Panc1 (cell line): ENCODE results near the gene TPSB2. TPM values are rescaled to one million over a fixed set of nuclear protein-coding genes. Genes with fewer than 3 reads are reported as not detected.

ENCODE experiments used
- ATAC-seq: fragments of 200-7000 bp; cut with Tn5 transposase; 2 replicates; pipeline ENCODE4 v1.9.1; 2020; ENCODE audit warnings: mild to moderate bottlenecking, moderate library complexity
- BruUV-seq: library from RNA; stranded (reverse); fragments of 400-500 nt; replicated peaks from 2 replicates; lab custom pipeline; 2021; lab: Mats Ljungman, UMichigan
- CTCF ChIA-PET: fragments of 300-600 bp; sonication (Branson Sonifier 250); formaldehyde crosslinking; loops from one replicate; lab custom pipeline; 2022; ENCODE audit warnings: antibody characterized with exemption; lab: Charles Lee
- POLR2A ChIA-PET: fragments of 300-600 bp; sonication (Branson Sonifier 250); formaldehyde crosslinking; loops from one replicate; lab custom pipeline; 2022; ENCODE audit warnings: antibody characterized with exemption; lab: Charles Lee
- DNase-seq: peaks from one replicate; pipeline ENCODE4 v3.0.0-alpha.2; 2010; ENCODE audit warnings: low read depth, low spot score
- H3K27ac ChIP-seq: 2 replicates; pipeline ENCODE4 v1.5.1; 2011; ENCODE audit warnings: mild to moderate bottlenecking, low read length, inconsistent platforms
- H3K27me3 ChIP-seq: fragments of 200-500 bp; sonication (Bioruptor generic); 2 replicates; pipeline ENCODE4 v1.6.0; 2014; ENCODE audit warnings: low read length, inconsistent platforms; ENCODE audit not compliant: control insufficient read depth, insufficient read depth
- H3K36me3 ChIP-seq: fragments of 200-500 bp; sonication (Bioruptor generic); 2 replicates; pipeline ENCODE4 v1.5.1; 2014; ENCODE audit warnings: inconsistent platforms, mild to moderate bottlenecking, low read length, moderate library complexity; ENCODE audit not compliant: control insufficient read depth, insufficient read depth
- H3K4me1 ChIP-seq: 2 replicates; pipeline ENCODE4 v1.5.1; 2011; ENCODE audit warnings: inconsistent platforms, mild to moderate bottlenecking, low read length, moderate library complexity; ENCODE audit not compliant: control insufficient read depth, insufficient read depth
- H3K4me3 ChIP-seq, 2 experiments: 2 replicates each; pipeline ENCODE4 v1.5.1; 2011 to 2012; ENCODE audit warnings: low read depth in 2 of 2, low read length in 2 of 2, mild to moderate bottlenecking in 2 of 2, inconsistent platforms in 1 of 2, moderate library complexity in 1 of 2
- H3K9me3 ChIP-seq: fragments of 200-500 bp; sonication (Bioruptor generic); 2 replicates; pipeline ENCODE4 v1.5.1; 2014; ENCODE audit warnings: low read depth, mild to moderate bottlenecking, inconsistent platforms, low read length, moderate library complexity; ENCODE audit not compliant: control insufficient read depth, insufficient read depth
- POLR2AphosphoS5 ChIP-seq: IDR thresholded peaks from 2 replicates; pipeline ENCODE4 v1.6.1; 2012; ENCODE audit warnings: mild to moderate bottlenecking, low read depth, low read length, moderate library complexity
- SIN3A ChIP-seq: IDR thresholded peaks from 2 replicates; pipeline ENCODE4 v1.6.1; 2012; ENCODE audit warnings: low read depth, mild to moderate bottlenecking, low read length, moderate library complexity, borderline replicate concordance; ENCODE audit not compliant: insufficient read depth
- TCF7L2 ChIP-seq: IDR thresholded peaks from 2 replicates; pipeline ENCODE4 v1.6.1; 2011; ENCODE audit warnings: mild to moderate bottlenecking, low read depth, low read length, inconsistent platforms
- in situ Hi-C: cut with HindIII; loops from 2 replicates; pipeline ENCODE4 v1.10.0; 2016; ENCODE audit warnings: low sequenced_read_pairs, low pct_unique_long_range_greater_than_20kb
- intact Hi-C: fragments of 100-400 bp; cut with micrococcal nuclease; formaldehyde crosslinking; loops from one replicate; pipeline ENCODE4 v1.10.0; 2022; ENCODE audit not compliant: unreplicated experiment
- total RNA-seq: library from RNA; stranded (reverse); gene quantifications from one replicate; pipeline ENCODE4 v1.2.1, GENCODE V29; 2021; ENCODE audit not compliant: unreplicated experiment
- TF ChIP-seq, protein P1 (sequence below): fragments of 450-650 bp; IDR thresholded peaks from 2 replicates; pipeline ENCODE4 v1.5.1; 2017; ENCODE audit warnings: mild to moderate bottlenecking
- TF ChIP-seq, protein P2 (sequence below), 2 experiments: IDR thresholded peaks; 2 replicates each; pipeline ENCODE4 v1.6.1; 2011 to 2012; ENCODE audit warnings: low read depth in 2 of 2, control low read depth in 1 of 2, low read length in 1 of 2, mild to moderate bottlenecking in 1 of 2, moderate library complexity in 1 of 2; ENCODE audit not compliant: insufficient read depth in 1 of 2

TPSB2 gene
- total RNA-seq, 1 experiment from 2014 or later, result 0.57 TPM

DNA sequence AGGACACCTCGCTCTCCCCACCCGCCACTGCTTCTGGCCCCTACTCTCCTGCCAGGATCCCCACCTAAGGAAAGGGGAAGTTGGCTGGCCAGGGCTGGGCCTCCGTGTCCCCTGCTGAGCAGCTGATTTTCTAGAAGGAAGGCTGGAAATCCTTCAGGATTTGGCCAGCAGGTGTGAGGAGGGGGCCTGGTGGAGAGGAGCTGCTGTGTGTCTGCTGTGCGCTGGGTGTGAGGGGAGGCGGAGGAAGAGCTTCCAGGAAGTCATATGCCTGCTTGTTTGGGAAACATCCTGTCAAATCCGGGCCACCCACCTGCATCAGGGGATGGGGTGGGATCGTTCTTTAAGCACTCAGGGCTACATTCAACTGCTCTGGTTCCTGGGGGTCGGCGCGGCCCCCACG, 33.5 kb downstream of the TPSB2 start:
- Histone ChIP-seq H3K27ac (no peak overlapping the region), H3K27me3 (no peaks in the 10 kb centered on the region), H3K9me3 (no peaks in the 10 kb centered on the region), H3K4me3 (no peak overlapping the region), H3K4me1 (peaks cover 34% of the 10 kb centered on the region), H3K36me3 (no peaks in the 10 kb centered on the region)
- in situ Hi-C loops (no loop called here), intact Hi-C loops (no loop called here)
- TF ChIP-seq SIN3A (no peak), POLR2AphosphoS5 (no peak), TCF7L2 (no peak)
- TF ChIP-seq, protein P1, sequence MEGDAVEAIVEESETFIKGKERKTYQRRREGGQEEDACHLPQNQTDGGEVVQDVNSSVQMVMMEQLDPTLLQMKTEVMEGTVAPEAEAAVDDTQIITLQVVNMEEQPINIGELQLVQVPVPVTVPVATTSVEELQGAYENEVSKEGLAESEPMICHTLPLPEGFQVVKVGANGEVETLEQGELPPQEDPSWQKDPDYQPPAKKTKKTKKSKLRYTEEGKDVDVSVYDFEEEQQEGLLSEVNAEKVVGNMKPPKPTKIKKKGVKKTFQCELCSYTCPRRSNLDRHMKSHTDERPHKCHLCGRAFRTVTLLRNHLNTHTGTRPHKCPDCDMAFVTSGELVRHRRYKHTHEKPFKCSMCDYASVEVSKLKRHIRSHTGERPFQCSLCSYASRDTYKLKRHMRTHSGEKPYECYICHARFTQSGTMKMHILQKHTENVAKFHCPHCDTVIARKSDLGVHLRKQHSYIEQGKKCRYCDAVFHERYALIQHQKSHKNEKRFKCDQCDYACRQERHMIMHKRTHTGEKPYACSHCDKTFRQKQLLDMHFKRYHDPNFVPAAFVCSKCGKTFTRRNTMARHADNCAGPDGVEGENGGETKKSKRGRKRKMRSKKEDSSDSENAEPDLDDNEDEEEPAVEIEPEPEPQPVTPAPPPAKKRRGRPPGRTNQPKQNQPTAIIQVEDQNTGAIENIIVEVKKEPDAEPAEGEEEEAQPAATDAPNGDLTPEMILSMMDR, result no peak
- TF ChIP-seq, protein P2, sequence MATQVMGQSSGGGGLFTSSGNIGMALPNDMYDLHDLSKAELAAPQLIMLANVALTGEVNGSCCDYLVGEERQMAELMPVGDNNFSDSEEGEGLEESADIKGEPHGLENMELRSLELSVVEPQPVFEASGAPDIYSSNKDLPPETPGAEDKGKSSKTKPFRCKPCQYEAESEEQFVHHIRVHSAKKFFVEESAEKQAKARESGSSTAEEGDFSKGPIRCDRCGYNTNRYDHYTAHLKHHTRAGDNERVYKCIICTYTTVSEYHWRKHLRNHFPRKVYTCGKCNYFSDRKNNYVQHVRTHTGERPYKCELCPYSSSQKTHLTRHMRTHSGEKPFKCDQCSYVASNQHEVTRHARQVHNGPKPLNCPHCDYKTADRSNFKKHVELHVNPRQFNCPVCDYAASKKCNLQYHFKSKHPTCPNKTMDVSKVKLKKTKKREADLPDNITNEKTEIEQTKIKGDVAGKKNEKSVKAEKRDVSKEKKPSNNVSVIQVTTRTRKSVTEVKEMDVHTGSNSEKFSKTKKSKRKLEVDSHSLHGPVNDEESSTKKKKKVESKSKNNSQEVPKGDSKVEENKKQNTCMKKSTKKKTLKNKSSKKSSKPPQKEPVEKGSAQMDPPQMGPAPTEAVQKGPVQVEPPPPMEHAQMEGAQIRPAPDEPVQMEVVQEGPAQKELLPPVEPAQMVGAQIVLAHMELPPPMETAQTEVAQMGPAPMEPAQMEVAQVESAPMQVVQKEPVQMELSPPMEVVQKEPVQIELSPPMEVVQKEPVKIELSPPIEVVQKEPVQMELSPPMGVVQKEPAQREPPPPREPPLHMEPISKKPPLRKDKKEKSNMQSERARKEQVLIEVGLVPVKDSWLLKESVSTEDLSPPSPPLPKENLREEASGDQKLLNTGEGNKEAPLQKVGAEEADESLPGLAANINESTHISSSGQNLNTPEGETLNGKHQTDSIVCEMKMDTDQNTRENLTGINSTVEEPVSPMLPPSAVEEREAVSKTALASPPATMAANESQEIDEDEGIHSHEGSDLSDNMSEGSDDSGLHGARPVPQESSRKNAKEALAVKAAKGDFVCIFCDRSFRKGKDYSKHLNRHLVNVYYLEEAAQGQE (IDR thresholded peaks at IDR 0.05; ENCODE audit: insufficient read depth in 1 of 2, low read depth in 2 of 2, low read length in 1 of 2), result no peak
- CTCF ChIA-PET, result no interaction called here
- BruUV-seq, result no TSS peak
- POLR2A ChIA-PET, result no interaction called here
- no peak for DNase-seq
- ATAC-seq, result no peak

DNA sequence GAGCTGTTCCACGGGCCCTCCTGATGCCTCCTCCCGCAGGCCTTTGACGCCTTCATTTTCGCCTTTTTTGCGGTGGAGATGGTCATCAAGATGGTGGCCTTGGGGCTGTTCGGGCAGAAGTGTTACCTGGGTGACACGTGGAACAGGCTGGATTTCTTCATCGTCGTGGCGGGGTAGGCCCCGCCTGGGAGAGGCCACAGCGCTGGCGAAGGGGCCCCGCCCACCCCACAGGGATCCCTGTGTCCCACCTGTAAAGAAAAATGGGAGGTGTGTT, 34.7 kb downstream of the TPSB2 start:
- DNase-seq (no peak), ATAC-seq (no peak)
- Histone ChIP-seq H3K9me3 (no peaks in the 10 kb centered on the region), H3K27ac (no peak overlapping the region), H3K27me3 (no peaks in the 10 kb centered on the region), H3K36me3 (no peaks in the 10 kb centered on the region), H3K4me3 (no peak overlapping the region), H3K4me1 (peaks cover 34% of the 10 kb centered on the region)
- no peak for TF ChIP-seq SIN3A
- TF ChIP-seq, protein P1, result no peak
- TF ChIP-seq POLR2AphosphoS5, result no peak
- no peak for TF ChIP-seq TCF7L2
- TF ChIP-seq, protein P2 (IDR thresholded peaks at IDR 0.05; ENCODE audit: insufficient read depth in 1 of 2, low read depth in 2 of 2, low read length in 1 of 2), result no peak
- in situ Hi-C loops (no loop called here), intact Hi-C loops (loop anchor here (2.0 kb wide), 1 partner anchor 89 kb away; no protein-coding TSS in a partner anchor)
- ChIA-PET POLR2A (no interaction called here), CTCF (no interaction called here)
- BruUV-seq, result no TSS peak
